HPDE6-E6E7 (cell line): ENCODE data around the gene GAD1.

Experiments used
- DNase-seq: peaks from one replicate; pipeline ENCODE4 v3.0.0; 2011; ENCODE audit warnings: missing footprints; ENCODE audit errors: extremely low spot score

GAD1 gene

GRCh38 chr2:170846314-170846713 lies 29.6 kb downstream of the GAD1 start:
- no peak for DNase-seq

DNA sequence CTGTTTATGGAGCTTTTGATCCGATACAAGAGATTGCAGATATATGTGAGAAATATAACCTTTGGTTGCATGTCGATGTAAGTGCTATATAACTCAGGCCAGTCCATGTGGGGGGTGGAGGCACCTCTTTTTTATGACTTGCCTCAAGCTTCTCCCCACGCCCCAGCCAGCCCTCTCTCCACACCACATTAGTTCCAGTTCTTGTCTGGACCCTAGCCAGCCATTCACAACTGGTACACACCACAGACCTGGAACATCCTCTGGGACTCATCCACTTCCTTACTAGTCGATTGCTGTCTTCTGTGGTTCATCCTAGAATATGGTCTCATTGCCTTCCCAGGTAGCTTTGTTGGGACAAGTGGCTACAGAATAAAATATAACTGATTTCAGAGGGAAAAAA lies 31.0 kb downstream of the GAD1 start:
- no peak for DNase-seq

- no peak for DNase-seq
Measured at GRCh38 chr2:170848587-170848986, 31.9 kb downstream of the GAD1 start.

- DNase-seq = no peak
Measured at GRCh38 chr2:170850251-170850650, 33.6 kb downstream of the GAD1 start.

- DNase-seq = no peak
Measured at GRCh38 chr2:170851635-170852034, 34.9 kb downstream of the GAD1 start.

DNA sequence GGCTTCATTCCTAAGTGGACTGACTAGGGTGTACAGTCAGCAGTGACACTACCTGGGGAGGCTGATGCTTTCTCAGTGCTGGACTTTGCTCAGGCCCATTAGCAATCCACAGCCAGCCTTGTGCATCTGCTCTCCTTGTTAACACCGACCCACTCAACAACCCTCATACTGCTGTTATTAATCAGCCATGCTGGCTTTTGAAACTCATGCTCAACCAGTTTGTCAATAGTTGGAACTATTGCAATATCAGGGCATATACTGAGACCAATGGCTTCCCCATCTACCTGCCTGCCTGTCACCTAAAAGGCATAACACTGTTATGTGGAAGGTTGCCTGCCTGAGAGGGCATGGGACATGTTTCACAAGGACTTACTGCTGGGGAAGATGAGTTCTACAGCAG lies 39.4 kb downstream of the GAD1 start:
- DNase-seq = no peak

- no peak for DNase-seq
Measured at GRCh38 chr2:170862286-170862902, 45.7 kb downstream of the GAD1 start.

GRCh38 chr2:170863087-170863486 lies 46.4 kb downstream of the GAD1 start:
- DNase-seq = no peak

DNA sequence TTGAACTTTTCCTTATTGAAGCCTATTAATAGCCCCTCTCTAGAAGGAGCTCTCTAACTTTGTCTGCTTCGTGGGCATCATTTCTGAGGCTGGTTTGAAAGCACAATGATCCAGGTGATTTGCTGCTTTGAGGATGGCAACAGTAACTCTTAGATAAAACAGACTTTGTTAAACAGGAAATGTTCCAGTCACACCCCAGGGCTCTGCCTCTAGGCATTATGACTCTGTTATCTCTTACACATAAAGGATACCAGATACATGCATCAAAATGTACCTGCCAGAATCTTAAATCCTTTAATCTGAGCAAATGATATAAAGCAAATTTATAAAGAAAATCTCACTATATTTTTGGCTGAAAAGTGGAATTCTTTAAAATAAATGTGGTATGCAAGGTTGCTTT lies 52.3 kb downstream of the GAD1 start:
- DNase-seq = no peak

DNA sequence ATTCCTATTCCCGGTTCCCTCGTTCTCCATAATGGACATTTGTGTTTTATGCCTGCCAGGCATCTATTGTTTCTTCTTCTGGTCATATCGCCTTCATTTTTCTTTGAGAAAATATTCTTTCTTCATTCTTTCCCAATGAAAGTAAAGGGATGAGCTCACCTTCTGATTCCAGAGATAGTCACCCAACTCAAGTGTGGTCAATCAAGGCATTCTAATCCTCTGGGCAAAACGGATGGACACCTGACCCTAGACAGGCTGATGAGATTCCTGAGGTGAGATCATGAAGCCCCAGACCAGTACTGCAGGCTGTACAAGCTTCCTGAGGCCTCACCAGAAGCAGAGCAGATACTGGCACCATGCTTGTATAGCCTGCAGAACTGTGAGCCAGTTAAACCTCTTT lies 52.8 kb downstream of the GAD1 start:
- DNase-seq = no peak

GRCh38 chr2:170873035-170873692 lies 56.5 kb downstream of the GAD1 start:
- DNase-seq = peak; percentile 88

DNA sequence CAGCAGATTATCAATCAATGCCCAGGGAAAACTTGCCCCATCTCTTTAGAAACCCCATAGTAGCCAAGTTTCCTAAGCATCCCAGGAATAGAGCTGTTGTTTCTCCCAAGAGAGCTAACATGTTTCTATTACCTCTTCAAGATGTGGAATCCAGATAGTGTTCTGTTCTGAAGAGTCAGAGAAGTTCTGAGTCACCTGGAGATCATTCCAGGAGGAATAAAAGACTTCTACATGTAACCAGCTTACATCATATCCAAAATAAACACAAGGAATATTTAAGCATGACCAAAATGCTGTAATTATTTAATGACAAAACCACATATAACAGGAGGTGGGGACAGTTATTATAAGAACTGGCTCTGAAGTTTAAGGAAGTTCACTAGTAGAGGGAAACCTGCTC lies 61.4 kb downstream of the GAD1 start:
- no peak for DNase-seq

DNA sequence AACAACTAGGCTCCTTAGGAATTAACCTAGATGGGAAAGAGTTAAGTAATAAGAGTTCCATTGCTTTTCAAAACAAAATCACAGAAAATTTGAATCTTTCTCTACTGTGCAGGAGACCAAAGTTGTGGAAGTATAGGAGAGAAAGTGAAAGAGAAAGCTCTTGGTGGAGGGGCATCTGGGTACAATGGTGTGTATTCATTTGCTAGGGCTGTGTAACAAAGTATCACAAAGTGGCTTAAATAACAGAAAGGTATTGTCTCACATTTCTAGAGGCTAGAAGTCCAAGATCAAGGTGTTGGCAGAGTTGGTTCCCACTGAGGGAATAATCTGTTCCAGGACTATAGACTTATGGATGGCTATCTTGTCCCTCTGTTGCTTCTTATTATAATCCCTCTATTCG lies 61.8 kb downstream of the GAD1 start:
- no peak for DNase-seq

- no peak for DNase-seq
Measured at GRCh38 chr2:170881840-170882239, 65.2 kb downstream of the GAD1 start.

DNA sequence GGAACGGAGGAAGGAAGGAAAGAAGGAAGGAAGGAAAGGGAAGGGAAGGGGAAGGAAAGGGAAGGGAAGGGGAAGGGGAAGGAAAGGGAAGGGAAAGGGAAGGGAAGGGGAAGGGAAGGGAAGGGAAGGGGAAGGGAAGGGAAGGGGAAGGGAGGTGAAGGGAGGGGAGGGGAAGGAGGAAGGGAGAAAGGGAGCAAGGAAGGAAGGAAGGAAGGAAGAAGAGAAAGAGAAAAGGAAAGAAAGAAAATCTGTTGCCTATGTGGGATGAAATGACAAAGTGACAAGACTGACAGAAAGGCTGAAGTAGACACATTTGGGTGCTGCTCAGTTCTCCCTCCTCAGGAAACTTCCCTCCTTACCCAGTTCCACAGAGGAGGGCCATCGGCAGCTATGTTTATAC lies 66.1 kb downstream of the GAD1 start:
- no peak for DNase-seq

DNA sequence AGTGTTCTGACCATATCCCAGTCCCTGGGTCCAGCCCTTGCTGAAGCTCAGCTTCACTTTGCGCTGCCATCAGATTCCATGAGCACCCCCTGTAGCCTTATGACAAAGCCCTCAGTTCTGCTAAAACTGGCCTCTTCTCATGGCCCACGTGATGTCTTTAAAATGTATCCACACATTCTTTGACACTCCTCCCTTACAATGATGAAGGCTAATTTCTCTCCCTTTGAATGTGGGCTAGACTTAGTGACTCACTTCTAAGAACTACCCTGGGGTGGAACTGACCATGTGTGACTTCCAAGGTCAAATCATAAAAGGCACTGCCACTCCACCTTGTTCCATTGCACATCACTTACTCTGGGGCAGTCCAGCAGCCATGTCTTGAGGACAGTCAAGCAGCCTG lies 67.0 kb downstream of the GAD1 start:
- no peak for DNase-seq

GRCh38 chr2:170885130-170885791 lies 68.6 kb downstream of the GAD1 start:
- no peak for DNase-seq

DNA sequence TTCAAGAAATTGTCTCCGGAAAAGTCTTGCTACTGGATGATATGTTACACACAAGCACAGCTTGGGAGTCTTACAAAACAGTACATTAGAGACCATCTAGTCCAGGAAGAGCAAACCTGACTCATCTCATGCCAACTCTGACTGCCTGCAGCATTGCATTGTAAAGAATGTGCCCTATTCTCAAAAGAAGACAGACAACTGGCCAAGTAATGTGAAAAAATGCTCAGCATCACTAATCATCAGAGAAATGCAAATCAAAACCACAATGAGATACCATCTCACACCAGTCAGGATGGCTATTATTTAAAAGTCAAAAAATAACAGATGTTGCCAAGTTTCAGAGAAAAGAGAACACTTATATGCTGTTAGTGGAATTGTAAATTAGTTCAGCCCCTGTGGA lies 69.7 kb downstream of the GAD1 start:
- peak; percentile 29 for DNase-seq

DNA sequence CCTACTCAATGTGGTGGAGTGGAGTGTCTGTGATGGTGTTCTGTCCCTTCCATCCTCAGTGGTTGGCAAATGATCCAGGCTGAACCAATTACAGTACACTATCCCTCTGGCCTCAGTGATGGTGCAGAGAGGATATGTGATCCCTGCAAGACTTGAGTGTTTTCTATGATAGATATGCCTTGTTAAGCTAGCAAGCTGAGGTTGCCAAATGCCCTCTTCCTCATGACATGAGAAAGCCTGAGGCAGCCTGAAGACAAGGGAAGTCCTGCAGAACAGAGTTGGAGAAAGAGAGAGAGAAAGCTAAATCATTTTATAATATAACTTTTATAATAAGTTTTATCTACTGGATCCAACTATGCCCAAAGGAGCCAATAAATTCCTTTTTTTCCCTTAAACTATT lies 70.8 kb downstream of the GAD1 start:
- no peak for DNase-seq

- DNase-seq = no peak
Measured at GRCh38 chr2:170887896-170888295, 71.2 kb downstream of the GAD1 start.

GRCh38 chr2:170891893-170892292 lies 75.2 kb downstream of the GAD1 start:
- no peak for DNase-seq

DNA sequence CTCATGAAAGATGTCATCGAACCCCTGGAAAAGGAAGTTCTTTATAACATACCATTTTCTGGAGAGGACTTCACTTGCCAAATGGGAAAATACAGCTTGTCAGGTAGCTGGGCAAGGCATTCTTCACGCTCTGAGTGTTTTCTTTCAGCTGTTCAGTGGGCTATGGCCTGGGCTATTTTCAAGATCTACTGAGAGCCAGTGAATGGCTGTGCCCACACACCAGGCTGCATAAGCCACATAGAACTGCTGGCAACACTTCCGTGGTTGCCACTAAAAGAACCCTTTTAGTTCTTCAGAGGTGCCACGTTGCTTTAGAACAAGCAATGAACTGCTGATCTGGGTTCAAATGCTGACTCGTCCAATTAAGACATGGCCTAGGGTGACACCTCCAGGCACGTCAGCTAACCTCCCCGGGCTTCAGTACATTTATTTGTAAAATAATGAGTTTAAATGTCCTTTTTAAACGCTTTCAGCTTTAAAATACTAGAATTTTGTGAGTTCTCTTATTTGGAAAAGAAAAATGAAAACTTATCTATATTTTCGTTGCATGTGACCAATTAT lies 75.8 kb downstream of the GAD1 start:
- no peak for DNase-seq
